ENCODE measurements around the gene ITGB8. TPM values are rescaled to one million over a fixed set of nuclear protein-coding genes. Genes with fewer than 3 reads are reported as not detected.
A peak's percentile ranks its signal among the peaks of the same experiment; 100 is the strongest.

ITGB8 gene
- total and polyA plus RNA-seq, 2 experiments from 2014 or later, result 0.71 to 3.0 TPM

DNA sequence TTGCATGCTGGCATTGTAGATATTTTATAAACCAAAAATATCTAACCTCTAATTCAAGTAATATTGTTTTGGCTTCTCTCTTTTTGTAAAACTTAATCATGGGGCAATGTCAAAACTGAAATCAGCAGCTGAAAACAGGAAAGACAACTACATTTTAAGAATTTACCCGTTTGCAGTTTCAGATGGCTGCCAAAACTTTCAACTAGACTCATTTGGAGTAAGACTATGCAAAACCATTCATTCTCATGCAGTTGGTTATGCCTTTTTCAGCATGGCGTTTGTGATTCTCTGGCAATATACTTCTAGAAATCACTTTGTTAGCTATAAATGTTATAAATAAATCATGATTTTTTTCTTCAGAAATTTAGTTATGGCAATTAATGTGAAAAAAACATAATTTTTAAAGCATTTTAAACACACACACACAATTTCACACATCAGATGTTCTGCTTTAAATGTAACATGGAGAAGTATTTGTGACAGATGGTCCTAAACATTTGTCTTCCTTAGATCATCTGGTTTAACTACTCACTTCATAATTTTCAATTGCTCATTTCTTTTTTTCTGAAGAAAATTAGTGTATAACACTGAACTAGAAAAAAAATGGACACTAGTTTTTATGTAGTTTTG, 116.4 kb downstream of the ITGB8 start:
- Mint-ChIP-seq H3K36me3 (ENCODE audit: low read depth) (no peaks in the 10 kb centered on the region), H3K27me3 (ENCODE audit: insufficient read depth, low read depth, poor library complexity) (no peaks in the 10 kb centered on the region), H3K9me3 (no peaks in the 10 kb centered on the region; the same call in 2 of the 3 replicates), H3K27ac (no peak overlapping the region), H3K4me1 (peaks cover 5% of the 10 kb centered on the region; the same call in 1 of the 3 replicates), H3K4me3 (no peak overlapping the region)
- Histone ChIP-seq H4K20me1 (replicated peaks; ENCODE audit: insufficient read depth) (no peaks in the 10 kb centered on the region), H3K36me3 (ENCODE audit: insufficient read depth) (no peaks in the 10 kb centered on the region), H3K27me3 (ENCODE audit: insufficient read depth) (no peaks in the 10 kb centered on the region), H3K4me2 (no peak overlapping the region), H3K4me3 (no peak overlapping the region), H3F3A (replicated peaks; ENCODE audit: low read depth) (no peaks in the 10 kb centered on the region), H3K4me1 (ENCODE audit: insufficient read depth) (no peaks in the 10 kb centered on the region), H2AFZ (no peak overlapping the region), H3K9me2 (ENCODE audit: insufficient read depth) (no peaks in the 10 kb centered on the region), H3K79me2 (replicated peaks; ENCODE audit: insufficient read depth) (no peaks in the 10 kb centered on the region), H3K27ac (ENCODE audit: low read depth) (no peak overlapping the region)
- TF ChIP-seq CREB1 (CRISPR knock-in tag; IDR thresholded peaks at IDR 0.05; ENCODE audit: low read depth) (no peak), EZH2 (IDR thresholded peaks at IDR 0.05; ENCODE audit: low read depth, unreplicated experiment) (no peak), ZNF462 (CRISPR knock-in tag; IDR thresholded peaks at IDR 0.05) (no peak)
- DNase-seq (ENCODE audit: low spot score) (no peak), ATAC-seq (no peak)

DNA sequence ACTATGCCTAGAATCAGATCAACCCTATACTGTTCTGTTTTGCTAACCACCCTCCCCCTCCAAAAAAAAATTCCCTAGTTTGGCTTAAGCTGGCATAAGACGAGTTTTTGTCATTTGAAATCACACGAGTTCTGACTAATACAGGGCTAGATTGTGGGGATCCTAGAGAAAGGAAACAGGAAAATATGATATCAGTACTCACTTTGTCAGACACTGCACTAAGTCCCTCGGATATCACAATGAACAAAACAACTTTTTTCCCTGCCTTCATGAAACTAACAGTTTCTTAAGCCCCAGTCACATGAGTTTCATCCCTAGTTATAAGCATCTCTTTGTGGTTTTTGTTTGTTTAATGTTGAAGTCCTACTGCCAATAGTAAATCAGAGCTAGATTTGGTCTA, 118.5 kb downstream of the ITGB8 start:
- Histone ChIP-seq H3K27me3 (ENCODE audit: insufficient read depth) (no peaks in the 10 kb centered on the region), H3K36me3 (ENCODE audit: insufficient read depth) (no peaks in the 10 kb centered on the region), H3F3A (replicated peaks; ENCODE audit: low read depth) (no peaks in the 10 kb centered on the region), H3K4me2 (no peak overlapping the region), H3K27ac (ENCODE audit: low read depth) (no peak overlapping the region), H4K20me1 (replicated peaks; ENCODE audit: insufficient read depth) (no peaks in the 10 kb centered on the region), H3K79me2 (replicated peaks; ENCODE audit: insufficient read depth) (no peaks in the 10 kb centered on the region), H3K9me2 (ENCODE audit: insufficient read depth) (no peaks in the 10 kb centered on the region), H3K4me1 (ENCODE audit: insufficient read depth) (no peaks in the 10 kb centered on the region), H2AFZ (peak overlapping the region; percentile 40; the same call in 1 of the 2 replicates), H3K4me3 (no peak overlapping the region)
- no peak overlapping the region for H3K4me3 Mint-ChIP-seq
- no peak overlapping the region for H3K27ac Mint-ChIP-seq
- no peaks in the 10 kb centered on the region for H3K4me1 Mint-ChIP-seq
- H3K9me3 Mint-ChIP-seq, result no peaks in the 10 kb centered on the region; the same call in 2 of the 3 replicates
- H3K27me3 Mint-ChIP-seq (ENCODE audit: insufficient read depth, low read depth, poor library complexity), result no peaks in the 10 kb centered on the region
- ATAC-seq (no peak), DNase-seq (ENCODE audit: low spot score) (no peak)
- no peaks in the 10 kb centered on the region for H3K36me3 Mint-ChIP-seq (ENCODE audit: low read depth)
- TF ChIP-seq POLR2AphosphoS5 (IDR thresholded peaks at IDR 0.05; ENCODE audit: low read depth) (no peak), STAT1 (IDR thresholded peaks at IDR 0.05; ENCODE audit: unreplicated experiment) (no peak), NANOG (IDR thresholded peaks at IDR 0.05; ENCODE audit: borderline replicate concordance) (no peak), EZH2 (IDR thresholded peaks at IDR 0.05; ENCODE audit: low read depth, unreplicated experiment) (no peak), ZNF114 (CRISPR knock-in tag; IDR thresholded peaks at IDR 0.05) (no peak), ETS1 (IDR thresholded peaks at IDR 0.05) (no peak), EZH2phosphoT487 (IDR thresholded peaks at IDR 0.05; ENCODE audit: unreplicated experiment) (no peak)
- TF ChIP-seq, protein P1, sequence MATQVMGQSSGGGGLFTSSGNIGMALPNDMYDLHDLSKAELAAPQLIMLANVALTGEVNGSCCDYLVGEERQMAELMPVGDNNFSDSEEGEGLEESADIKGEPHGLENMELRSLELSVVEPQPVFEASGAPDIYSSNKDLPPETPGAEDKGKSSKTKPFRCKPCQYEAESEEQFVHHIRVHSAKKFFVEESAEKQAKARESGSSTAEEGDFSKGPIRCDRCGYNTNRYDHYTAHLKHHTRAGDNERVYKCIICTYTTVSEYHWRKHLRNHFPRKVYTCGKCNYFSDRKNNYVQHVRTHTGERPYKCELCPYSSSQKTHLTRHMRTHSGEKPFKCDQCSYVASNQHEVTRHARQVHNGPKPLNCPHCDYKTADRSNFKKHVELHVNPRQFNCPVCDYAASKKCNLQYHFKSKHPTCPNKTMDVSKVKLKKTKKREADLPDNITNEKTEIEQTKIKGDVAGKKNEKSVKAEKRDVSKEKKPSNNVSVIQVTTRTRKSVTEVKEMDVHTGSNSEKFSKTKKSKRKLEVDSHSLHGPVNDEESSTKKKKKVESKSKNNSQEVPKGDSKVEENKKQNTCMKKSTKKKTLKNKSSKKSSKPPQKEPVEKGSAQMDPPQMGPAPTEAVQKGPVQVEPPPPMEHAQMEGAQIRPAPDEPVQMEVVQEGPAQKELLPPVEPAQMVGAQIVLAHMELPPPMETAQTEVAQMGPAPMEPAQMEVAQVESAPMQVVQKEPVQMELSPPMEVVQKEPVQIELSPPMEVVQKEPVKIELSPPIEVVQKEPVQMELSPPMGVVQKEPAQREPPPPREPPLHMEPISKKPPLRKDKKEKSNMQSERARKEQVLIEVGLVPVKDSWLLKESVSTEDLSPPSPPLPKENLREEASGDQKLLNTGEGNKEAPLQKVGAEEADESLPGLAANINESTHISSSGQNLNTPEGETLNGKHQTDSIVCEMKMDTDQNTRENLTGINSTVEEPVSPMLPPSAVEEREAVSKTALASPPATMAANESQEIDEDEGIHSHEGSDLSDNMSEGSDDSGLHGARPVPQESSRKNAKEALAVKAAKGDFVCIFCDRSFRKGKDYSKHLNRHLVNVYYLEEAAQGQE (IDR thresholded peaks at IDR 0.05; ENCODE audit: unreplicated experiment), result no peak

Measured in GM23338 (cell line).